Keratinocyte (primary cell): ENCODE measurements around the gene MTA2.

Experiments used
- EZH2 ChIP-seq: IDR thresholded peaks from one replicate; pipeline ENCODE4 v1.6.1; 2012; ENCODE audit warnings: inconsistent platforms, mild to moderate bottlenecking, low read length, moderate library complexity
- TF ChIP-seq, protein P1 (sequence below), 3 experiments: IDR thresholded peaks in 1 of 3; conservative IDR thresholded peaks in 1 of 3; optimal IDR thresholded peaks in 1 of 3; 2 replicates in 2 of 3; 3 replicates in 1 of 3; pipeline versions ENCODE3 to v1.5.1; 2011; ENCODE audit warnings: low read length in 3 of 3, mild to moderate bottlenecking in 3 of 3, moderate library complexity in 2 of 3, control low read depth in 1 of 3, inconsistent platforms in 1 of 3; ENCODE audit not compliant: insufficient read depth in 2 of 3; ENCODE audit errors: extremely low read depth in 1 of 3

- TF ChIP-seq, protein P1, sequence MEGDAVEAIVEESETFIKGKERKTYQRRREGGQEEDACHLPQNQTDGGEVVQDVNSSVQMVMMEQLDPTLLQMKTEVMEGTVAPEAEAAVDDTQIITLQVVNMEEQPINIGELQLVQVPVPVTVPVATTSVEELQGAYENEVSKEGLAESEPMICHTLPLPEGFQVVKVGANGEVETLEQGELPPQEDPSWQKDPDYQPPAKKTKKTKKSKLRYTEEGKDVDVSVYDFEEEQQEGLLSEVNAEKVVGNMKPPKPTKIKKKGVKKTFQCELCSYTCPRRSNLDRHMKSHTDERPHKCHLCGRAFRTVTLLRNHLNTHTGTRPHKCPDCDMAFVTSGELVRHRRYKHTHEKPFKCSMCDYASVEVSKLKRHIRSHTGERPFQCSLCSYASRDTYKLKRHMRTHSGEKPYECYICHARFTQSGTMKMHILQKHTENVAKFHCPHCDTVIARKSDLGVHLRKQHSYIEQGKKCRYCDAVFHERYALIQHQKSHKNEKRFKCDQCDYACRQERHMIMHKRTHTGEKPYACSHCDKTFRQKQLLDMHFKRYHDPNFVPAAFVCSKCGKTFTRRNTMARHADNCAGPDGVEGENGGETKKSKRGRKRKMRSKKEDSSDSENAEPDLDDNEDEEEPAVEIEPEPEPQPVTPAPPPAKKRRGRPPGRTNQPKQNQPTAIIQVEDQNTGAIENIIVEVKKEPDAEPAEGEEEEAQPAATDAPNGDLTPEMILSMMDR (optimal IDR thresholded peaks at IDR 0.05 in 1 of 3, IDR thresholded peaks at IDR 0.05 in 1 of 3, conservative IDR thresholded peaks at IDR 0.05 in 1 of 3; ENCODE audit: extremely low read depth in 1 of 3, insufficient read depth in 2 of 3, low read length in 3 of 3) = no peak
- TF ChIP-seq EZH2 = no peak
Observed at GRCh38 chr11:62556875-62557631, 44.6 kb downstream of the MTA2 start.
